Endodermal cell (in vitro differentiated cells): Measurements from ENCODE around the gene HNRNPUL1. TPM values are rescaled to one million over a fixed set of nuclear protein-coding genes. Genes with fewer than 3 reads are reported as not detected.

Experiments
- DNase-seq: peaks from one replicate; pipeline ENCODE4 v3.0.0-alpha.2; 2017
- H3K27ac ChIP-seq: 2 replicates; pipeline ENCODE4 v1.5.1; 2013; ENCODE audit warnings: mild to moderate bottlenecking, low read depth, low read length, moderate library complexity
- H3K27me3 ChIP-seq: 2 replicates; pipeline ENCODE4 v1.6.1; 2013; ENCODE audit warnings: mild to moderate bottlenecking, low read length, moderate library complexity; ENCODE audit not compliant: insufficient read depth, control insufficient read depth, poor library complexity, severe bottlenecking
- H3K36me3 ChIP-seq: 2 replicates; pipeline ENCODE4 v1.7.0; 2013; ENCODE audit warnings: mild to moderate bottlenecking, low read length, moderate library complexity; ENCODE audit not compliant: control insufficient read depth, insufficient read depth
- H3K4me1 ChIP-seq: one replicate; pipeline ENCODE4 v1.7.0; 2013; ENCODE audit warnings: low read length; ENCODE audit not compliant: control insufficient read depth, insufficient read depth
- H3K4me3 ChIP-seq: 2 replicates; pipeline ENCODE4 v1.5.1; 2013; ENCODE audit warnings: mild to moderate bottlenecking, low read length, moderate library complexity
- H3K9ac ChIP-seq: 2 replicates; pipeline ENCODE4 v1.6.1; 2013; ENCODE audit warnings: mild to moderate bottlenecking, low read length, moderate library complexity; ENCODE audit not compliant: poor library complexity, severe bottlenecking; ENCODE audit errors: extremely low read depth
- H3K9me3 ChIP-seq: 2 replicates; pipeline ENCODE4 v1.6.1; 2013; ENCODE audit warnings: mild to moderate bottlenecking, low read length, moderate library complexity; ENCODE audit not compliant: control insufficient read depth
- H3K27ac Mint-ChIP-seq: 2 replicates; pipeline ENCODE4 v1.8.0; 2020; ENCODE audit warnings: mixed read lengths
- H3K27me3 Mint-ChIP-seq: 2 replicates; pipeline ENCODE4 v1.8.0; 2021; ENCODE audit warnings: mild to moderate bottlenecking, mixed read lengths; ENCODE audit not compliant: insufficient read depth
- H3K36me3 Mint-ChIP-seq: 2 replicates; pipeline ENCODE4 v1.8.0; 2020; ENCODE audit warnings: low read depth, mixed read lengths
- H3K4me1 Mint-ChIP-seq: 2 replicates; pipeline ENCODE4 v1.8.0; 2020; ENCODE audit warnings: mixed read lengths
- H3K4me3 Mint-ChIP-seq: 2 replicates; pipeline ENCODE4 v1.8.0; 2020; ENCODE audit warnings: mild to moderate bottlenecking, moderate library complexity, mixed read lengths
- H3K9me3 Mint-ChIP-seq: 2 replicates; pipeline ENCODE4 v1.8.0; 2020; ENCODE audit warnings: mild to moderate bottlenecking, mixed read lengths
- WGBS, 2 experiments: methylation state at CpG; one replicate each; pipeline versions ENCODE4 v1.1.5 to v1.1.7; 2013; ENCODE audit warnings: missing lambda C conversion rate in 2 of 2, mixed read lengths in 1 of 2; ENCODE audit not compliant: insufficient coverage in 1 of 2, insufficient read length in 1 of 2; 5-methylcytosine and 5-hydroxymethylcytosine counted together
- total RNA-seq, 2 donors: library from RNA; stranded (reverse); fragmentation: NEBNext Ultra II Directional in 1 of 2; extraction: Animal tissue kit (Norgen Biotek cat#: 25700) in 1 of 2; gene quantifications; 2 replicates in 1 of 2; 3 replicates in 1 of 2; pipeline ENCODE4 v1.2.1, GENCODE V29; 2021
- TF ChIP-seq, protein P1 (sequence below): fragments of 200-600 bp; sonication (generic); conservative IDR thresholded peaks from 2 replicates; pipeline ENCODE4 v1.5.0; 2021; ENCODE audit warnings: antibody characterized with exemption, mild to moderate bottlenecking

HNRNPUL1 gene
- total RNA-seq, 2 donors from 2014 or later: 211 to 225 TPM

DNA sequence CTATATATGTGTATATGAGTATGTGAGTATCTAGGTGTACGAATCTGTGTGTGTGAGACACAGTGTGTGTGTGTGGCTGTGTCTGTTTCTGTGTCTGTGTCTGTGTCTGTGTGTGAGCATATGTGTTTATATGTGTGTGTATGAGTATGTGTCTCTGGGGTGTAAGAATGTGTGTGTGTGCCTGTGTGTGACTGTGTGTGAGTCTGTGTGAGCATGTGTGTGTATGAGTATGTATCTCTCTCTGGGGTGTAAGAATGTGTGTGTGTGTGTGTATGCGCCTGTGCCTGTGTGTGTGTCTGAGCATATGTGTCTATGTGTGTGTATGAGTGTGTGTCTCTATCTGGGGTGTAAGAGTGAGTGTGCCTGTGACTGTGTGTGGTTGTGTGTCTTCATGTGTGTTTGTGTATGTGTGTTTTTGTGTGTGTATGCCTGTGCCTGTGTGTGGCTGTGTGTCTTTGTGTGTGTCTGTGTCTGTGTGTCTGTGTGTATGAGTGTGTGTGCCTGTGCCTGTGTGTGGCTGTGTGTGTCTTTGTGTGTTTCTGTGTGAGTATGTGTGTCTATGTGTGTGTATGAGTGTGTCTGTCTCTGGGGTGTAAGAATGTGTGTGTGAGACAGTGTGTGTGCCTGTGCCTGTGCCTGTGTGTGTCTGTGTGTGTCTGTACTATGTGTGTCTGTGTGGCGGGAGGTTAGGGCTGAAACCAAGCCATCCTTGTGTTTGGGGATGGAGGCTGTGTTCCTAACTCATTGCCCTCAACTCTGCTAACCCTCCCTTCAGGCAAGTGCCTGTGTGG lies 33.9 kb upstream of the HNRNPUL1 start:
- TF ChIP-seq, protein P1, sequence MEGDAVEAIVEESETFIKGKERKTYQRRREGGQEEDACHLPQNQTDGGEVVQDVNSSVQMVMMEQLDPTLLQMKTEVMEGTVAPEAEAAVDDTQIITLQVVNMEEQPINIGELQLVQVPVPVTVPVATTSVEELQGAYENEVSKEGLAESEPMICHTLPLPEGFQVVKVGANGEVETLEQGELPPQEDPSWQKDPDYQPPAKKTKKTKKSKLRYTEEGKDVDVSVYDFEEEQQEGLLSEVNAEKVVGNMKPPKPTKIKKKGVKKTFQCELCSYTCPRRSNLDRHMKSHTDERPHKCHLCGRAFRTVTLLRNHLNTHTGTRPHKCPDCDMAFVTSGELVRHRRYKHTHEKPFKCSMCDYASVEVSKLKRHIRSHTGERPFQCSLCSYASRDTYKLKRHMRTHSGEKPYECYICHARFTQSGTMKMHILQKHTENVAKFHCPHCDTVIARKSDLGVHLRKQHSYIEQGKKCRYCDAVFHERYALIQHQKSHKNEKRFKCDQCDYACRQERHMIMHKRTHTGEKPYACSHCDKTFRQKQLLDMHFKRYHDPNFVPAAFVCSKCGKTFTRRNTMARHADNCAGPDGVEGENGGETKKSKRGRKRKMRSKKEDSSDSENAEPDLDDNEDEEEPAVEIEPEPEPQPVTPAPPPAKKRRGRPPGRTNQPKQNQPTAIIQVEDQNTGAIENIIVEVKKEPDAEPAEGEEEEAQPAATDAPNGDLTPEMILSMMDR: no peak
- no peaks in the 10 kb centered on the region for H3K4me1 ChIP-seq
- Mint-ChIP-seq H3K4me3 (no peak overlapping the region), H3K4me1 (peaks cover 8% of the 10 kb centered on the region), H3K27ac (no peak overlapping the region), H3K9me3 (no peaks in the 10 kb centered on the region), H3K27me3 (peaks cover 8% of the 10 kb centered on the region), H3K36me3 (no peaks in the 10 kb centered on the region)
- WGBS, 2 experiments: 80 to 96% methylated on average over 2 to 3 of the region's 3 CpGs
- H3K27ac ChIP-seq: no peak overlapping the region
- H3K9me3 ChIP-seq: no peaks in the 10 kb centered on the region
- no peak for DNase-seq
- H3K36me3 ChIP-seq: no peaks in the 10 kb centered on the region
- no peak overlapping the region for H3K9ac ChIP-seq
- H3K4me3 ChIP-seq: no peak overlapping the region
- H3K27me3 ChIP-seq: no peaks in the 10 kb centered on the region

DNA sequence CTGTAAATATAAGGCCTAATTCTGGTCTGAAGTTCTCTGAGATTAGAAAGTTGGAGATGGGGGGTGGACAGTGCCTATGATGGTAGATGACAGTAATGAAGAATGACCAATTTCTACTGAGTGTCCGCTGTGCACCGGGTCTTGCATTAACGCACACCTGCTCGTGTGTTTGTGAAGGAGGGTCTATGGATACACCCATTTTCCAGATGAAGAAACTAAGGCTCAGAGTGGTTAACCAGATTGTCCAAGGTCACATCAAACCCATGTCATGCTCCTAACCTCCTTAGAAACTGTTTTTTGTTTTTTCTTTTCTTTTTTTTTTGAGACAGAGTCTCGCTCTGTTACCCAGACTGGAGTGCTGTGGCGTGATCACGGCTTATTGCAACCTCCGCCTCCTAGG lies 31.5 kb upstream of the HNRNPUL1 start:
- H3K4me1 Mint-ChIP-seq: no peaks in the 10 kb centered on the region
- H3K27ac Mint-ChIP-seq: no peak overlapping the region
- Histone ChIP-seq H3K4me1 (no peaks in the 10 kb centered on the region), H3K27me3 (no peaks in the 10 kb centered on the region), H3K27ac (no peak overlapping the region), H3K36me3 (no peaks in the 10 kb centered on the region), H3K4me3 (no peak overlapping the region), H3K9me3 (no peaks in the 10 kb centered on the region), H3K9ac (no peak overlapping the region)
- no peaks in the 10 kb centered on the region for H3K36me3 Mint-ChIP-seq
- no peaks in the 10 kb centered on the region for H3K9me3 Mint-ChIP-seq
- no peak overlapping the region for H3K4me3 Mint-ChIP-seq
- TF ChIP-seq, protein P1: no peak
- 84 to 89% methylated on average over 5 to 8 of the region's 8 CpGs for WGBS, 2 experiments
- H3K27me3 Mint-ChIP-seq: no peaks in the 10 kb centered on the region
- no peak for DNase-seq

DNA sequence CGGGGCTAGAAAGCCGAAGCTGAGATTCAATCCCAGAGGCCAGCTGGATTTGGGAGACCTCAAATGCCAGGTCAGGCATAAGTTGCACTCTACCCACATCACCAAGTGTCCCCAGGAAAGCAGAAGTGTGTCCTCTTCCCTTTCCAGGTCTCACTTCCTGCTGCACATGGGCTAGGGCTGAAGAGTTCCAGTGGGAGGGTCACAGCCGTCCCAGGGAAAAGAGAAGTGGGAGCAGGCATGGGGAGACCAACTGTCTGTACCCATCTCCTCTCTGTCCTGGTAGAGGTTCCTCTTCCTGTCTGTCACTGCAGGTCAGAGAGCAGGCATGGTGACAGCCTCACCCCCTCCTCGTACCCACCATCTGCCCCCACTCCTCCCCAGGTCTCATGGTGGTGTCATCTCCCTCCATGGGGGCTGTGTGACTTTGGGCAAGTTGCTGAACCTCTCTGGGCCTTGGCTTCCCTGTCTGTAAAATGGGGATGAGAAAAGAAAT lies 30.4 kb upstream of the HNRNPUL1 start:
- H3K9me3 Mint-ChIP-seq: no peaks in the 10 kb centered on the region
- no peak overlapping the region for H3K9ac ChIP-seq

More for the DNA sequence above, 30.4 kb upstream of the HNRNPUL1 start:
- Histone ChIP-seq H3K36me3 (no peaks in the 10 kb centered on the region), H3K4me1 (no peaks in the 10 kb centered on the region), H3K27me3 (no peaks in the 10 kb centered on the region), H3K27ac (no peak overlapping the region), H3K4me3 (no peak overlapping the region), H3K9me3 (no peaks in the 10 kb centered on the region)
- DNase-seq: no peak
- Mint-ChIP-seq H3K4me1 (no peaks in the 10 kb centered on the region), H3K4me3 (no peak overlapping the region), H3K27me3 (no peaks in the 10 kb centered on the region), H3K36me3 (no peaks in the 10 kb centered on the region), H3K27ac (no peak overlapping the region)
- TF ChIP-seq, protein P1: no peak
- WGBS, 2 experiments: 85 to 94% methylated on average over 3 to 4 of the region's 4 CpGs
